ENCODE results near the gene PAPOLA.

DNA sequence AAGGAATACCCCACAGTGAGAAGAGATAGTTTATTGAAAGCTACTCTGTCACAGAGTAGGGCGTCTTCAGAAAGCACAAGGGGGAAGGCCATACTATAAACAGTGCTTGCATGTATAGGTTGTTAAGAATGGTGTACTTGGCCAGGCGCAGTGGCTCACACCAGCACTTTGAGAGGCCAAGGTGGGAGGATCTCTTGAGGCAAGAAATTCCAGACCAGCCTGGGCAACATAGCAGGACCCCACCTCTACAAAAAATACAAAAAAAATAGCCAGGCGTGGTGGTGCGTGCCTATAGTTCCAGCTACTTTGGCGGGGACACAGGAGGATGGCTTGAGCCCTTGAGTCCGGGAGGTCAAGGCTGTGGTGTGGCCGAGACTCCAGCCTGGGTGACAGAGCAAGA lies 38.0 kb upstream of the PAPOLA start:
- TF ChIP-seq, protein P1, sequence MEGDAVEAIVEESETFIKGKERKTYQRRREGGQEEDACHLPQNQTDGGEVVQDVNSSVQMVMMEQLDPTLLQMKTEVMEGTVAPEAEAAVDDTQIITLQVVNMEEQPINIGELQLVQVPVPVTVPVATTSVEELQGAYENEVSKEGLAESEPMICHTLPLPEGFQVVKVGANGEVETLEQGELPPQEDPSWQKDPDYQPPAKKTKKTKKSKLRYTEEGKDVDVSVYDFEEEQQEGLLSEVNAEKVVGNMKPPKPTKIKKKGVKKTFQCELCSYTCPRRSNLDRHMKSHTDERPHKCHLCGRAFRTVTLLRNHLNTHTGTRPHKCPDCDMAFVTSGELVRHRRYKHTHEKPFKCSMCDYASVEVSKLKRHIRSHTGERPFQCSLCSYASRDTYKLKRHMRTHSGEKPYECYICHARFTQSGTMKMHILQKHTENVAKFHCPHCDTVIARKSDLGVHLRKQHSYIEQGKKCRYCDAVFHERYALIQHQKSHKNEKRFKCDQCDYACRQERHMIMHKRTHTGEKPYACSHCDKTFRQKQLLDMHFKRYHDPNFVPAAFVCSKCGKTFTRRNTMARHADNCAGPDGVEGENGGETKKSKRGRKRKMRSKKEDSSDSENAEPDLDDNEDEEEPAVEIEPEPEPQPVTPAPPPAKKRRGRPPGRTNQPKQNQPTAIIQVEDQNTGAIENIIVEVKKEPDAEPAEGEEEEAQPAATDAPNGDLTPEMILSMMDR (conservative IDR thresholded peaks at IDR 0.05; ENCODE audit: low read length) = no peak
- TF ChIP-seq EZH2phosphoT487 (IDR thresholded peaks at IDR 0.05; ENCODE audit: borderline replicate concordance) = no peak
